Stimulated activated CD8-positive, alpha-beta memory T cell treated with anti-CD3 and anti-CD28 coated beads, Interleukin-7, amount 100 ng/mL, for 4 hours (primary cell): ENCODE data around the gene RAB9A.
"Not testable (repeated sequence)": the region's sequence is repeated elsewhere in the genome, so short reads cannot be mapped to it uniquely, and the experiment has no call there.

Experiments used
- DNase-seq, 2 donors: peaks; one replicate each; pipeline ENCODE4 v3.0.0-alpha.2; 2020; ENCODE audit warnings: low read depth in 2 of 2

Gene RAB9A

GRCh38 chrX:13669755-13670154 is 19.2 kb upstream of the RAB9A start:
- DNase-seq = not testable (repeated sequence)

- DNase-seq = no peak
Observed at GRCh38 chrX:13670197-13670596, 18.7 kb upstream of the RAB9A start.

GRCh38 chrX:13673016-13673415 is 15.9 kb upstream of the RAB9A start:
- DNase-seq = no peak

- DNase-seq = no peak
Observed at GRCh38 chrX:13676885-13677284, 12.0 kb upstream of the RAB9A start.

GRCh38 chrX:13679700-13680099 is 9.2 kb upstream of the RAB9A start:
- not testable (repeated sequence) for DNase-seq

- DNase-seq = no peak
Observed at GRCh38 chrX:13681595-13681994, 7.3 kb upstream of the RAB9A start.

- no peak for DNase-seq
Observed at GRCh38 chrX:13684361-13684760, 4.6 kb upstream of the RAB9A start.

- no peak for DNase-seq
Observed at GRCh38 chrX:13685126-13685763, 3.7 kb upstream of the RAB9A start.

GRCh38 chrX:13687203-13687602 is 1.7 kb upstream of the RAB9A start:
- DNase-seq = no peak

- DNase-seq = no peak
Observed at GRCh38 chrX:13688384-13688957, 457 bp upstream of the RAB9A start.

- no peak for DNase-seq
Observed at GRCh38 chrX:13689741-13690211, 848 bp downstream of the RAB9A start.

- DNase-seq = no peak
Observed at GRCh38 chrX:13690836-13691235, 1.9 kb downstream of the RAB9A start.

- DNase-seq = peak in 1 of 2 donors; percentile 1
Observed at GRCh38 chrX:13691841-13692371, 3.0 kb downstream of the RAB9A start.

- no peak for DNase-seq
Observed at GRCh38 chrX:13692771-13693231, 3.9 kb downstream of the RAB9A start.

- DNase-seq = no peak
Observed at GRCh38 chrX:13693341-13693961, 4.5 kb downstream of the RAB9A start.

GRCh38 chrX:13694359-13694758 is 5.4 kb downstream of the RAB9A start:
- no peak for DNase-seq

- DNase-seq = no peak
Observed at GRCh38 chrX:13694983-13695382, 6.1 kb downstream of the RAB9A start.

- no peak for DNase-seq
Observed at GRCh38 chrX:13695601-13696115, 6.7 kb downstream of the RAB9A start.

- no peak for DNase-seq
Observed at GRCh38 chrX:13697455-13697854, 8.5 kb downstream of the RAB9A start.

- no peak for DNase-seq
Observed at GRCh38 chrX:13697976-13698375, 9.0 kb downstream of the RAB9A start.

- no peak for DNase-seq
Observed at GRCh38 chrX:13698432-13698831, 9.5 kb downstream of the RAB9A start.

GRCh38 chrX:13699183-13699826 is 10.4 kb downstream of the RAB9A start:
- DNase-seq = no peak
